ENCODE results near the gene MYCBP. TPM values are rescaled to one million over a fixed set of nuclear protein-coding genes. Genes with fewer than 3 reads are reported as not detected.

Gene MYCBP
- total RNA-seq (ENCODE audit: unreplicated experiment), result 34.6 TPM
- long read RNA-seq, transcript MYCBP-201 (5 exons, 2,818 nt), result major isoform, 39 of 46 reads
- long read RNA-seq, partial matches to known transcripts, result 1 of 46 reads
- long read RNA-seq, other reads (novel, unspliced or antisense), result 2 of 46 reads

GRCh38 chr1:38873027-38873969 lies at the start of gene MYCBP:
TSS of gene MYCBP (minus strand) at chr1:38873348. CDS start at chr1:38873305, 43 bp downstream.
- peak within 1 kb of the TSS; percentile 64 for H3K27ac Mint-ChIP-seq (ENCODE audit: unreplicated experiment)
- no peak for TF ChIP-seq CTCF (IDR thresholded peaks at IDR 0.05; ENCODE audit: unreplicated experiment)
- peak within 1 kb of the TSS; percentile 97 for H3K4me3 Mint-ChIP-seq (ENCODE audit: unreplicated experiment)
- H3K9me3 Mint-ChIP-seq (ENCODE audit: unreplicated experiment), result no peaks in the 10 kb centered on the region
- H3K4me1 Mint-ChIP-seq (ENCODE audit: unreplicated experiment), result peaks cover 9% of the 10 kb centered on the region
- peak; percentile 96 for DNase-seq (ENCODE audit: low spot score)
- no peaks in the 10 kb centered on the region for H3K27me3 Mint-ChIP-seq (ENCODE audit: unreplicated experiment)
- no peaks in the 10 kb centered on the region for H3K36me3 Mint-ChIP-seq (ENCODE audit: low read depth, unreplicated experiment)

GRCh38 chr1:38919130-38919529 lies 46.0 kb upstream of the MYCBP start:
- H3K27ac Mint-ChIP-seq (ENCODE audit: unreplicated experiment), result no peak overlapping the region

GRCh38 chr1:38918568-38918967 lies 45.4 kb upstream of the MYCBP start:
- TF ChIP-seq CTCF (IDR thresholded peaks at IDR 0.05; ENCODE audit: unreplicated experiment), result no peak
- H3K27me3 Mint-ChIP-seq (ENCODE audit: unreplicated experiment), result peaks cover 5% of the 10 kb centered on the region
- DNase-seq (ENCODE audit: low spot score), result no peak
- no peaks in the 10 kb centered on the region for H3K9me3 Mint-ChIP-seq (ENCODE audit: unreplicated experiment)
- H3K4me3 Mint-ChIP-seq (ENCODE audit: unreplicated experiment), result no peak overlapping the region
- H3K27ac Mint-ChIP-seq (ENCODE audit: unreplicated experiment), result no peak overlapping the region
- no peaks in the 10 kb centered on the region for H3K4me1 Mint-ChIP-seq (ENCODE audit: unreplicated experiment)
- no peaks in the 10 kb centered on the region for H3K36me3 Mint-ChIP-seq (ENCODE audit: low read depth, unreplicated experiment)

More at GRCh38 chr1:38919130-38919529, 46.0 kb upstream of the MYCBP start:
- H3K4me3 Mint-ChIP-seq (ENCODE audit: unreplicated experiment), result no peak overlapping the region
- H3K4me1 Mint-ChIP-seq (ENCODE audit: unreplicated experiment), result no peaks in the 10 kb centered on the region
- H3K36me3 Mint-ChIP-seq (ENCODE audit: low read depth, unreplicated experiment), result no peaks in the 10 kb centered on the region
- H3K27me3 Mint-ChIP-seq (ENCODE audit: unreplicated experiment), result peaks cover 5% of the 10 kb centered on the region
- TF ChIP-seq CTCF (IDR thresholded peaks at IDR 0.05; ENCODE audit: unreplicated experiment), result no peak
- H3K9me3 Mint-ChIP-seq (ENCODE audit: unreplicated experiment), result no peaks in the 10 kb centered on the region
- no peak for DNase-seq (ENCODE audit: low spot score)

- Mint-ChIP-seq H3K4me3 (ENCODE audit: unreplicated experiment) (no peak overlapping the region), H3K4me1 (ENCODE audit: unreplicated experiment) (no peaks in the 10 kb centered on the region), H3K27me3 (ENCODE audit: unreplicated experiment) (peaks cover 5% of the 10 kb centered on the region), H3K27ac (ENCODE audit: unreplicated experiment) (no peak overlapping the region), H3K9me3 (ENCODE audit: unreplicated experiment) (no peaks in the 10 kb centered on the region), H3K36me3 (ENCODE audit: low read depth, unreplicated experiment) (no peaks in the 10 kb centered on the region)
- no peak for DNase-seq (ENCODE audit: low spot score)
- no peak for TF ChIP-seq CTCF (IDR thresholded peaks at IDR 0.05; ENCODE audit: unreplicated experiment)
Measured at GRCh38 chr1:38917772-38918171, 44.6 kb upstream of the MYCBP start.

GRCh38 chr1:38917337-38917736 lies 44.2 kb upstream of the MYCBP start:
- Mint-ChIP-seq H3K9me3 (ENCODE audit: unreplicated experiment) (no peaks in the 10 kb centered on the region), H3K36me3 (ENCODE audit: low read depth, unreplicated experiment) (no peaks in the 10 kb centered on the region), H3K27ac (ENCODE audit: unreplicated experiment) (no peak overlapping the region), H3K4me3 (ENCODE audit: unreplicated experiment) (no peak overlapping the region), H3K4me1 (ENCODE audit: unreplicated experiment) (no peaks in the 10 kb centered on the region), H3K27me3 (ENCODE audit: unreplicated experiment) (peaks cover 5% of the 10 kb centered on the region)
- TF ChIP-seq CTCF (IDR thresholded peaks at IDR 0.05; ENCODE audit: unreplicated experiment), result no peak
- no peak for DNase-seq (ENCODE audit: low spot score)
